Measurements from ENCODE around the gene TRMT2A. TPM values are rescaled to one million over a fixed set of nuclear protein-coding genes. Genes with fewer than 3 reads are reported as not detected.

The TRMT2A gene
- polyA plus RNA-seq, 1 of the 3 experiments (the other 2 are of a cell fraction), result 54.6 TPM

DNA sequence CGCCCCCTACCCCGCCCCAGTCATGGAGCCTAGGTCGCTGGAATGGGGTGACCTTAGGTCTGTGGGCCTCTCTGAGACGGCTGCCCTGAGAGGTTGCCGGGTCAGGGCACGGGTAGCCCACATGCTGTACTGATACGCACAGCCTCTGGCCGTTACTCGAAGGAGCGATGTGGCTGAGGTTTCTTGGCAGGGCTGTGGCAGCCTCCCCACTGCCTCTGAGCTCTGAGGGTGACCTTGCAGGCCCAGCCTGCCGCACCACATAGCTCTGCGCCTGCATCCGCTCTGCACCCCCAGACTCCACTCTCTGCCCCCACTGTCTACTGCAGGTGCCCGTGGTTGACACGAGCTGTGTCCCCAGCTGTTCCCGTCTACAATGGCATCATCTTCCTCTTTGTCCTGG lies 21.8 kb upstream of the TRMT2A start:
- H4K20me1 ChIP-seq (ENCODE audit: insufficient read depth), result peaks cover 62% of the 10 kb centered on the region
- no peak for TF ChIP-seq SIN3A (IDR thresholded peaks at IDR 0.05; ENCODE audit: borderline replicate concordance, low read depth, low read length)
- no peak for TF ChIP-seq RCOR1 (IDR thresholded peaks at IDR 0.05; ENCODE audit: low read length)
- TF ChIP-seq RFX5 (IDR thresholded peaks at IDR 0.05; ENCODE audit: low read length), result no peak
- no peak for TF ChIP-seq REST (IDR thresholded peaks at IDR 0.05; ENCODE audit: low read depth, low read length)
- no peak for TF ChIP-seq CTCF (IDR thresholded peaks at IDR 0.05)
- TF ChIP-seq JUND (IDR thresholded peaks at IDR 0.05), result no peak
- TF ChIP-seq, protein P1, sequence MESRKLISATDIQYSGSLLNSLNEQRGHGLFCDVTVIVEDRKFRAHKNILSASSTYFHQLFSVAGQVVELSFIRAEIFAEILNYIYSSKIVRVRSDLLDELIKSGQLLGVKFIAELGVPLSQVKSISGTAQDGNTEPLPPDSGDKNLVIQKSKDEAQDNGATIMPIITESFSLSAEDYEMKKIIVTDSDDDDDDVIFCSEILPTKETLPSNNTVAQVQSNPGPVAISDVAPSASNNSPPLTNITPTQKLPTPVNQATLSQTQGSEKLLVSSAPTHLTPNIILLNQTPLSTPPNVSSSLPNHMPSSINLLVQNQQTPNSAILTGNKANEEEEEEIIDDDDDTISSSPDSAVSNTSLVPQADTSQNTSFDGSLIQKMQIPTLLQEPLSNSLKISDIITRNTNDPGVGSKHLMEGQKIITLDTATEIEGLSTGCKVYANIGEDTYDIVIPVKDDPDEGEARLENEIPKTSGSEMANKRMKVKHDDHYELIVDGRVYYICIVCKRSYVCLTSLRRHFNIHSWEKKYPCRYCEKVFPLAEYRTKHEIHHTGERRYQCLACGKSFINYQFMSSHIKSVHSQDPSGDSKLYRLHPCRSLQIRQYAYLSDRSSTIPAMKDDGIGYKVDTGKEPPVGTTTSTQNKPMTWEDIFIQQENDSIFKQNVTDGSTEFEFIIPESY (IDR thresholded peaks at IDR 0.05; ENCODE audit: borderline replicate concordance, low read depth), result no peak
- no peak for TF ChIP-seq MEF2A (IDR thresholded peaks at IDR 0.05; ENCODE audit: borderline replicate concordance, low read depth)
- TF ChIP-seq USF1 (IDR thresholded peaks at IDR 0.05; ENCODE audit: borderline replicate concordance, low read depth), result no peak
- no peak for TF ChIP-seq NRF1 (IDR thresholded peaks at IDR 0.05; ENCODE audit: low read depth, low read length)
- TF ChIP-seq, protein P2, sequence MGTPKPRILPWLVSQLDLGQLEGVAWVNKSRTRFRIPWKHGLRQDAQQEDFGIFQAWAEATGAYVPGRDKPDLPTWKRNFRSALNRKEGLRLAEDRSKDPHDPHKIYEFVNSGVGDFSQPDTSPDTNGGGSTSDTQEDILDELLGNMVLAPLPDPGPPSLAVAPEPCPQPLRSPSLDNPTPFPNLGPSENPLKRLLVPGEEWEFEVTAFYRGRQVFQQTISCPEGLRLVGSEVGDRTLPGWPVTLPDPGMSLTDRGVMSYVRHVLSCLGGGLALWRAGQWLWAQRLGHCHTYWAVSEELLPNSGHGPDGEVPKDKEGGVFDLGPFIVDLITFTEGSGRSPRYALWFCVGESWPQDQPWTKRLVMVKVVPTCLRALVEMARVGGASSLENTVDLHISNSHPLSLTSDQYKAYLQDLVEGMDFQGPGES (IDR thresholded peaks at IDR 0.05; ENCODE audit: low read depth, low read length), result no peak
- no peak for TF ChIP-seq FOXM1 (IDR thresholded peaks at IDR 0.05; ENCODE audit: low read depth)
- TF ChIP-seq, protein P3, sequence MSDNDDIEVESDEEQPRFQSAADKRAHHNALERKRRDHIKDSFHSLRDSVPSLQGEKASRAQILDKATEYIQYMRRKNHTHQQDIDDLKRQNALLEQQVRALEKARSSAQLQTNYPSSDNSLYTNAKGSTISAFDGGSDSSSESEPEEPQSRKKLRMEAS (IDR thresholded peaks at IDR 0.05; ENCODE audit: low read depth), result no peak
- no peak for TF ChIP-seq TCF12 (IDR thresholded peaks at IDR 0.05)
- TF ChIP-seq FOSL2 (IDR thresholded peaks at IDR 0.05; ENCODE audit: borderline replicate concordance, low read depth), result no peak
- no peak for TF ChIP-seq EP300 (IDR thresholded peaks at IDR 0.05; ENCODE audit: borderline replicate concordance in 1 of 2, low read depth in 1 of 2, low read length in 1 of 2)
- TF ChIP-seq, protein P4, sequence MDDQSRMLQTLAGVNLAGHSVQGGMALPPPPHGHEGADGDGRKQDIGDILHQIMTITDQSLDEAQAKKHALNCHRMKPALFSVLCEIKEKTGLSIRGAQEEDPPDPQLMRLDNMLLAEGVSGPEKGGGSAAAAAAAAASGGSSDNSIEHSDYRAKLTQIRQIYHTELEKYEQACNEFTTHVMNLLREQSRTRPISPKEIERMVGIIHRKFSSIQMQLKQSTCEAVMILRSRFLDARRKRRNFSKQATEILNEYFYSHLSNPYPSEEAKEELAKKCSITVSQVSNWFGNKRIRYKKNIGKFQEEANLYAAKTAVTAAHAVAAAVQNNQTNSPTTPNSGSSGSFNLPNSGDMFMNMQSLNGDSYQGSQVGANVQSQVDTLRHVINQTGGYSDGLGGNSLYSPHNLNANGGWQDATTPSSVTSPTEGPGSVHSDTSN (IDR thresholded peaks at IDR 0.05), result no peak
- POLR2A ChIA-PET, result interaction anchor here (0.9 kb wide), 1 partner anchor 8 kb away, joined by 3 read pairs; the partner anchor contains the start of gene ZDHHC8
- no peak for DNase-seq
- no peak overlapping the region for H3K4me3 ChIP-seq (ENCODE audit: low read depth in 2 of 2, low read length in 1 of 2)
- H3K79me2 ChIP-seq (ENCODE audit: insufficient read depth), result peaks cover 54% of the 10 kb centered on the region
- H3K27me3 ChIP-seq (ENCODE audit: insufficient read depth), result no peaks in the 10 kb centered on the region
- CTCF ChIA-PET, result interaction anchor here (0.9 to 1.8 kb wide), 3 partner anchors 17 to 147 kb away, joined by 3 to 5 read pairs (median 4); no protein-coding TSS in a partner anchor
- peaks cover 0 to 12% of the 10 kb centered on the region in 2 experiments for H3K36me3 ChIP-seq (replicated peaks in 1 of 2; ENCODE audit: control insufficient read depth in 1 of 2, insufficient read depth in 2 of 2, low read length in 1 of 2)
- 96% methylated on average over 10 of the region's 16 CpGs for WGBS (ENCODE audit: low lambda C conversion rate)
- peaks cover 0 to 48% of the 10 kb centered on the region in 2 experiments; a peak in 1 of 4 replicates for H3K4me1 ChIP-seq (ENCODE audit: control insufficient read depth in 1 of 2, insufficient read depth in 2 of 2, low read depth in 1 of 2, low read length in 1 of 2)
- no peak overlapping the region for H2AFZ ChIP-seq (ENCODE audit: low read depth)
- H3K9ac ChIP-seq, result no peak overlapping the region
- H3K27ac ChIP-seq (ENCODE audit: low read depth in 2 of 2, low read length in 1 of 2), result no peak overlapping the region
- no peaks in the 10 kb centered on the region for H3K9me2 ChIP-seq
- H3F3A ChIP-seq (replicated peaks; ENCODE audit: insufficient read depth), result no peaks in the 10 kb centered on the region
- no peak overlapping the region for H3K4me2 ChIP-seq
- no peaks in the 10 kb centered on the region for H3K9me3 ChIP-seq

Data from SK-N-SH (cell line).